Keratinocyte (primary cell): ENCODE measurements around the gene TARS1.

ENCODE experiments used
- CTCF ChIP-seq, 3 experiments: IDR thresholded peaks in 1 of 3; conservative IDR thresholded peaks in 1 of 3; optimal IDR thresholded peaks in 1 of 3; 2 replicates in 2 of 3; 3 replicates in 1 of 3; pipeline versions ENCODE3 to v1.5.1; 2011; ENCODE audit warnings: low read length in 3 of 3, mild to moderate bottlenecking in 3 of 3, moderate library complexity in 2 of 3, control low read depth in 1 of 3, inconsistent platforms in 1 of 3; ENCODE audit not compliant: insufficient read depth in 2 of 3; ENCODE audit errors: extremely low read depth in 1 of 3
- EZH2 ChIP-seq: IDR thresholded peaks from one replicate; pipeline ENCODE4 v1.6.1; 2012; ENCODE audit warnings: inconsistent platforms, mild to moderate bottlenecking, low read length, moderate library complexity

DNA sequence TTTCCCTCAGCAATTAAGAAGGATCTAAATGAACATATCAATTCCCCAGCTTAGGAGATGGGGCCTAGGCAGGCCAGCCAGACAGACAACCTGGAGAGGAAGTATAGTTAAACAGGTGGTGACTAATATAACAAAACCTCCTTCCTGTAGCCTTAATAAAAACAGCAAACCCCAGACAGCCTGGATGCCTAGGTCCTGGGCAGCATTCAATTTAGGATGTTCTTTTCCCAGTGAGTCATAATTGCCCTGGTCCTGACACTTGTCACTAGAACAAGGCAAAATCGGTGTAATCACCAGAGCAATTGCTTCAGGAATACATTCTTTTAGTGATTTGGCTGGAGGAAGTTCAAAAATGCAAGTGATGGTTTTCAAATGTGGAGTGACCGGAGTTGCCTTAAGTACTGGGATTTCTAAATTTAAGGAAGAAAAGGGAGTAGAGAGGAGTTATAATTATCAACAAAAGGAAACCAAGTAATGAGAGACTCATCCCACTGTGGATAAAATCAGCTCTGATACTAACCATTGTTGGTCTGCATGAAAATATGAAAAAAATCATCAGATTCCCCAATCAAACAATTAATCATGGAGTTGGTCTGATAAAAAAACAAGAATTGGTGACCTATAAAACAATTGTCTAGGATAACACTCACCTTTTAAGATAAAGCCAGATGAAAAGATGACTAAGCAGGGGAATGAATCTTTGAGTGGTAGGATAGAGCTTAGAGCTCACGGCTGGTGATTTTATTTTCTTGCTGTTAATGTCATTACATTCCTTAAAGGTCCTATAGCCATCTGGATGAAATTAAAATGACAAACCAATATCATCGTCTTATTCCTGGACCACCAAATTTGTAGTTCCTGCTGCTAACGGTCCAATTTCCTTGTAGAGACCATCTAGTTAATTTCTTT is 39.0 kb upstream of the TARS1 start:
- TF ChIP-seq CTCF (optimal IDR thresholded peaks at IDR 0.05 in 1 of 3, IDR thresholded peaks at IDR 0.05 in 1 of 3, conservative IDR thresholded peaks at IDR 0.05 in 1 of 3; ENCODE audit: extremely low read depth in 1 of 3, insufficient read depth in 2 of 3, low read length in 3 of 3) (no peak), EZH2 (no peak)
